Duodenal mucosa (tissue), 2 donors: ENCODE data around the gene SMOC1.

Experiments
- H3K27ac ChIP-seq: one replicate; pipeline ENCODE4 v1.7.0; 2013; ENCODE audit warnings: low read depth, low read length
- H3K27me3 ChIP-seq, 2 donors: one replicate each; pipeline ENCODE4 v1.7.0; 2013; ENCODE audit warnings: low read length in 2 of 2, control low read depth in 1 of 2; ENCODE audit not compliant: insufficient read depth in 2 of 2, control insufficient read depth in 1 of 2
- H3K36me3 ChIP-seq, 2 donors: one replicate each; pipeline ENCODE4 v1.7.0; 2013; ENCODE audit warnings: low read length in 2 of 2, control low read depth in 1 of 2; ENCODE audit not compliant: insufficient read depth in 2 of 2, control insufficient read depth in 1 of 2
- H3K4me1 ChIP-seq, 2 donors: one replicate each; pipeline ENCODE4 v1.7.0; 2013; ENCODE audit warnings: low read length in 2 of 2, control low read depth in 1 of 2; ENCODE audit not compliant: insufficient read depth in 2 of 2, control insufficient read depth in 1 of 2
- H3K4me3 ChIP-seq, 2 donors: one replicate each; pipeline ENCODE4 v1.7.0; 2013; ENCODE audit warnings: low read length in 2 of 2, low read depth in 1 of 2
- H3K9ac ChIP-seq, 2 donors: one replicate each; pipeline ENCODE4 v1.7.0; 2013; ENCODE audit warnings: low read length in 2 of 2, low read depth in 1 of 2
- H3K9me3 ChIP-seq, 2 donors: one replicate each; pipeline ENCODE4 v1.7.0; 2013; ENCODE audit warnings: low read length in 2 of 2, control low read depth in 1 of 2; ENCODE audit not compliant: control insufficient read depth in 1 of 2

Gene SMOC1

GRCh38 chr14:69999261-69999674 lies 120.1 kb downstream of the SMOC1 start:
- no peak overlapping the region for H3K4me3 ChIP-seq
- H3K9me3 ChIP-seq, result no peaks in the 10 kb centered on the region
- no peak overlapping the region for H3K9ac ChIP-seq
- H3K27me3 ChIP-seq, result no peaks in the 10 kb centered on the region
- no peaks in the 10 kb centered on the region for H3K36me3 ChIP-seq
- H3K27ac ChIP-seq, result no peak overlapping the region
- no peaks in the 10 kb centered on the region for H3K4me1 ChIP-seq

GRCh38 chr14:70000601-70001000 lies 121.4 kb downstream of the SMOC1 start:
- peaks cover 0 to 11% of the 10 kb centered on the region in 2 donors for H3K4me1 ChIP-seq

GRCh38 chr14:70002589-70003346 lies 123.6 kb downstream of the SMOC1 start:
- Histone ChIP-seq H3K4me3 (no peak overlapping the region), H3K36me3 (no peaks in the 10 kb centered on the region), H3K4me1 (peaks cover 0 to 14% of the 10 kb centered on the region in 2 donors), H3K27me3 (no peaks in the 10 kb centered on the region), H3K9ac (no peak overlapping the region), H3K9me3 (no peaks in the 10 kb centered on the region), H3K27ac (no peak overlapping the region)

More at GRCh38 chr14:70000601-70001000, 121.4 kb downstream of the SMOC1 start:
- H3K36me3 ChIP-seq, result no peaks in the 10 kb centered on the region
- H3K9ac ChIP-seq, result no peak overlapping the region
- no peak overlapping the region for H3K4me3 ChIP-seq
- H3K9me3 ChIP-seq, result no peaks in the 10 kb centered on the region
- H3K27me3 ChIP-seq, result no peaks in the 10 kb centered on the region
- H3K27ac ChIP-seq, result no peak overlapping the region

DNA sequence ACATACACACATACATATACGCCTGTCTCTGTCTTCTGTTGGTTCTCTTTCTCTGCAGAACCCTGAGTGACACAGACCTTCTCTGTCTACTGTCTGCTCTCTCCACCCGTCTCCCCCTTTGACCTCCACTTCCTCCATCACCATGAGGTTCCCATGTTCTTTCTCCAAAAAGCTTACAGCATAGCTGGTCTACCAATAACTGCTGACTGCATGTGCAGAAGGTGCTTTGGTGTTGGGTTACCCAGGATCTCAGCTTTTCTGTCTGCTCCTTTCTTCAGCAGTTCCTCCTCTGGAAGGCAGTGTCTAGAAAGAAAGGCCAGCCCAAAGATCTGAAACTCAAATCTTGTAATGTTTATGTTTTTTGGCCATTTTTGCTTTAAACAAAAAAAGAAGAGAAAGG lies 125.6 kb downstream of the SMOC1 start:
- Histone ChIP-seq H3K4me3 (no peak overlapping the region), H3K27me3 (no peaks in the 10 kb centered on the region)

GRCh38 chr14:70005281-70005805 lies 126.1 kb downstream of the SMOC1 start:
- Histone ChIP-seq H3K27ac (no peak overlapping the region), H3K27me3 (no peaks in the 10 kb centered on the region), H3K4me3 (no peak overlapping the region), H3K36me3 (no peaks in the 10 kb centered on the region), H3K4me1 (peaks cover 0 to 18% of the 10 kb centered on the region in 2 donors), H3K9ac (no peak overlapping the region), H3K9me3 (no peaks in the 10 kb centered on the region)

More for the DNA sequence above, 125.6 kb downstream of the SMOC1 start:
- Histone ChIP-seq H3K4me1 (peaks cover 0 to 18% of the 10 kb centered on the region in 2 donors), H3K36me3 (no peaks in the 10 kb centered on the region), H3K9ac (no peak overlapping the region), H3K27ac (no peak overlapping the region), H3K9me3 (no peaks in the 10 kb centered on the region)

DNA sequence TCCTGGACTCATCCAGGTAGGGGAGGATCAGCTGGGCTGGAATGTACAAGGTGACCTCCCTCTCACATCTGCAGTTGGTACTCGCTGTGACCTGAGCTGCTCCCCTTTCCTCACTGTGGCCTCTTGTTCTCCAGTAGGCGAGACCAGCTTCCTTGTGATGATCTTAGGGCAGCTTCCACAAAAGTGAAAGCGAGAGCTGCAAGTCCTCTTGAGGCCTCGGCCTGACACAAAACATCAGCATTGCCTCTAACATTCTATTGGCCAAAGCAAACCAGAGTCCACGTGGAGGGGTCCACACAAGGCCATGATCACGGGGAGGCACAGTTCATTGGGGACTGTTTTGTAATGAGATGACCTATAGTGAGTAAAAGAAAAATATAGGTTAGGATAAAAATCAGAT lies 127.5 kb downstream of the SMOC1 start:
- no peak overlapping the region for H3K4me3 ChIP-seq
- H3K27ac ChIP-seq, result no peak overlapping the region
- H3K9me3 ChIP-seq, result no peaks in the 10 kb centered on the region
- peaks cover 0 to 18% of the 10 kb centered on the region in 2 donors for H3K4me1 ChIP-seq
- no peaks in the 10 kb centered on the region for H3K36me3 ChIP-seq
- H3K27me3 ChIP-seq, result no peaks in the 10 kb centered on the region
- H3K9ac ChIP-seq, result no peak overlapping the region

DNA sequence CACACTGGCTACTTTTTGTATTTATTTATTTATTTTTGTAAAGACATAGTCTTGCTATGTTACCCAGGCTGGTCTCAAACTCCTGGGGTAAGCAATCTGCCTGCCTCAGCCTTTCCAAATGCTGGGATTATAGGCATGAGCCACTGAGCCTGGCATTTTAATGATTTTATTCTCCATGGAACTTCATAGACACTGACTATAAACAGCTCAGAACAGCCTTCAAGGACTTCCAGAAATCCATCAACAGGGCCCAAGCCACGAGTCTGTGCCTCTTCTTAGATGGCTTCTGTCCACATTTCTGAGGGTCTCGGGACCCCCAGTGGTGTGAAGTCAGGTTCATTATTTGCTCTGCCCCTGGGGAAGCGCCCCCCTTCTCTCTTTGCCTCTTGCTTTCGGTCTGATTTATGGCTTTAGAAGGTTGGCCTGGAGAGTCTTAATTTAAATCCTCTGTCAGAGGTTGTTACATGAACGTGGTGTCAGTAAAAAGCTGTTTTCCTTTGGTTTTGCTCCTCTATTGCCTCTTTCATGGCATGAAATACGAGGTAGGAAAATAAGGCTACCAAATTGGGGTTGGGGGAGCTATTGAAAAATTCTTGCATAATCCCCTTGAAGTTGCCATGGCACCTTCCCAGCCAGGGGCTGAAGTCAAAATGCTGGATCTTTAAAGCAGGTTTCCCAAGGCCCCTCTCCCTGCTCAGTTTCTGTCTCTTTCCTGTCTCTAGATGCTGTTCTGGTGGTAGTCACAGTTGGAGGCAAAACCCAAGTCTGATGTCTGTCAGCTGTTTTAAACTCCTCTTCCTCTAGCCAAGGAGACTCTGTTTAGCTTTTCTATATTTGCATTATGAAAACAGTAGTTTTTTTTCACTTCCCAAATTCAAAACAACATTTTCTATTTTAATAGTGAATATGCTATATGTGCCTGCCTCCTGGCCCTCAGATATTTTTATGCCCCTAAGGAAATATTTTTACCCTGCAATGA lies 129.4 kb downstream of the SMOC1 start:
- Histone ChIP-seq H3K4me1 (peaks cover 0 to 18% of the 10 kb centered on the region in 2 donors), H3K27me3 (no peaks in the 10 kb centered on the region), H3K36me3 (no peaks in the 10 kb centered on the region), H3K4me3 (no peak overlapping the region), H3K27ac (no peak overlapping the region), H3K9ac (no peak overlapping the region), H3K9me3 (no peaks in the 10 kb centered on the region)

- no peaks in the 10 kb centered on the region for H3K36me3 ChIP-seq
- H3K4me3 ChIP-seq, result no peak overlapping the region
- H3K27me3 ChIP-seq, result no peaks in the 10 kb centered on the region
- H3K9me3 ChIP-seq, result no peaks in the 10 kb centered on the region
- no peak overlapping the region for H3K9ac ChIP-seq
- peaks cover 0 to 13% of the 10 kb centered on the region in 2 donors for H3K4me1 ChIP-seq
- no peak overlapping the region for H3K27ac ChIP-seq
Observed at GRCh38 chr14:70009961-70010360, 130.7 kb downstream of the SMOC1 start.

DNA sequence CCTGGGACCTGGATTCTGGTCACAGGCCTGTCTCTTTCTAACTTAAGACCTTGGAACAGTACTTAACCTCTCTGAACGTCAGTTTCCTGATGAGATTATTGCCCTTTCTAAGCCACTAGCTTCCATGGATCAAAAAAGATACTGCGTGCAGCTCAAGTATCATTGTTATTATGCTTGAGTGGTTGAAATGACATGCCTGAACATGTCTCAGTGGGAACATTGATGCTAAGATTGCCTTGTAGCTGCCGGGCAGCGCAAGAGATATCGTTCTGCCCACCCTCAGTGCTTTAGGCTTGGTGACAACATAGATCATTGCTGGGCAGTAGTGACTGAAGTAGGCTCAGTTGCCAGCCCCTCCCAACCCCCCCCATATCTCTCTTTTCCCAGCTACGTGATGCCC lies 131.9 kb downstream of the SMOC1 start:
- no peaks in the 10 kb centered on the region for H3K36me3 ChIP-seq
- no peak overlapping the region for H3K4me3 ChIP-seq
- H3K9ac ChIP-seq, result no peak overlapping the region
- H3K4me1 ChIP-seq, result peaks cover 0 to 4% of the 10 kb centered on the region in 2 donors
- no peak overlapping the region for H3K27ac ChIP-seq
- H3K9me3 ChIP-seq, result no peaks in the 10 kb centered on the region
- no peaks in the 10 kb centered on the region for H3K27me3 ChIP-seq

GRCh38 chr14:70011708-70012107 lies 132.5 kb downstream of the SMOC1 start:
- H3K4me3 ChIP-seq, result no peak overlapping the region
- H3K27ac ChIP-seq, result no peak overlapping the region
- H3K4me1 ChIP-seq, result peaks cover 0 to 4% of the 10 kb centered on the region in 2 donors
- no peaks in the 10 kb centered on the region for H3K9me3 ChIP-seq
- no peaks in the 10 kb centered on the region for H3K27me3 ChIP-seq
- no peaks in the 10 kb centered on the region for H3K36me3 ChIP-seq
- no peak overlapping the region for H3K9ac ChIP-seq
